Esophagus muscularis mucosa (tissue), 3 donors: Measurements from ENCODE around the gene BTNL2.

ENCODE experiments used
- CTCF ChIP-seq, 3 experiments: fragments of 200-600 bp in 2 of 3; fragments of 450-650 bp in 1 of 3; sonication (generic) in 2 of 3; IDR thresholded peaks; one replicate each; pipeline ENCODE4 v1.5.1; 2017 to 2019; ENCODE audit warnings: antibody characterized with exemption in 3 of 3, mild to moderate bottlenecking in 2 of 3, moderate library complexity in 1 of 3
- POLR2A ChIP-seq: fragments of 450-650 bp; IDR thresholded peaks from one replicate; pipeline ENCODE4 v1.6.1; 2017; ENCODE audit warnings: antibody characterized with exemption, moderate library complexity, mild to moderate bottlenecking, low read depth
- POLR2AphosphoS5 ChIP-seq, 2 donors: sonication (generic); formaldehyde crosslinking; IDR thresholded peaks; one replicate each; pipeline ENCODE4 v1.6.1; 2017; ENCODE audit warnings: antibody characterized with exemption in 2 of 2

- TF ChIP-seq POLR2AphosphoS5 (IDR thresholded peaks at IDR 0.05) (no peak), CTCF (IDR thresholded peaks at IDR 0.05) (no peak), POLR2A (no peak)
Measured at GRCh38 chr6:32449088-32449736, 42.2 kb upstream of the BTNL2 start.
